ENCODE data around the gene ZNF506.

DNA sequence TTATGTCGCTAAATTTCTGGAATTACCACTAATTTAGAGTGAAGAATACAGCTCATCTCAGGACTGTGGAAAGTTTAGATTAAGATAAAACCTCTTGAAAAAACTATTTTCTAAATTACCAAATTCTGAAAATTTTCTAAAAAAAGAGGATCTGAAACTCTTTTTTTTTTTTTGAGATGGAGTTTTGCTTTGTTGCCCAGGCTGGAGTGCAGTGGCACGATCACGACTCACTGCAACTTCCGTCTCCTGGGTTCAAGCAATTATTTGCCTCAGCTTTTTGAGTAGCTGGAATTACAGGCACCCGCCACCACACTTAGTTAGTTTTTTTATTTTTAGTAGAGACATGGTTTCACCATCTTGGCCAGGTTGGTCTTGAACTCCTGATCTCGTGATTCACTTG, 27.5 kb upstream of the ZNF506 start:
- TF ChIP-seq, protein P1, sequence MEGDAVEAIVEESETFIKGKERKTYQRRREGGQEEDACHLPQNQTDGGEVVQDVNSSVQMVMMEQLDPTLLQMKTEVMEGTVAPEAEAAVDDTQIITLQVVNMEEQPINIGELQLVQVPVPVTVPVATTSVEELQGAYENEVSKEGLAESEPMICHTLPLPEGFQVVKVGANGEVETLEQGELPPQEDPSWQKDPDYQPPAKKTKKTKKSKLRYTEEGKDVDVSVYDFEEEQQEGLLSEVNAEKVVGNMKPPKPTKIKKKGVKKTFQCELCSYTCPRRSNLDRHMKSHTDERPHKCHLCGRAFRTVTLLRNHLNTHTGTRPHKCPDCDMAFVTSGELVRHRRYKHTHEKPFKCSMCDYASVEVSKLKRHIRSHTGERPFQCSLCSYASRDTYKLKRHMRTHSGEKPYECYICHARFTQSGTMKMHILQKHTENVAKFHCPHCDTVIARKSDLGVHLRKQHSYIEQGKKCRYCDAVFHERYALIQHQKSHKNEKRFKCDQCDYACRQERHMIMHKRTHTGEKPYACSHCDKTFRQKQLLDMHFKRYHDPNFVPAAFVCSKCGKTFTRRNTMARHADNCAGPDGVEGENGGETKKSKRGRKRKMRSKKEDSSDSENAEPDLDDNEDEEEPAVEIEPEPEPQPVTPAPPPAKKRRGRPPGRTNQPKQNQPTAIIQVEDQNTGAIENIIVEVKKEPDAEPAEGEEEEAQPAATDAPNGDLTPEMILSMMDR (IDR thresholded peaks at IDR 0.05) = no peak
- no peak for TF ChIP-seq POLR2A (IDR thresholded peaks at IDR 0.05)
